ENCODE data around the gene FLRT1.
A peak's percentile ranks its signal among the peaks of the same experiment; 100 is the strongest.

The FLRT1 gene

GRCh38 chr11:64036087-64037026, 626 bp downstream of the FLRT1 start:
- DNase-seq (ENCODE audit: low read depth): no peak
- TF ChIP-seq CTCF (IDR thresholded peaks at IDR 0.05; ENCODE audit: control insufficient read depth, insufficient read depth, low read depth, low read length, missing control alignments): no peak

GRCh38 chr11:64037027-64037634, 1.4 kb downstream of the FLRT1 start:
- no peak for DNase-seq (ENCODE audit: low read depth)
- H3K4me3 ChIP-seq (ENCODE audit: control insufficient read depth, low read depth, low read length): no peak overlapping the region
- no peak for TF ChIP-seq CTCF (IDR thresholded peaks at IDR 0.05; ENCODE audit: control insufficient read depth, insufficient read depth, low read depth, low read length, missing control alignments)

More at GRCh38 chr11:64036087-64037026, 626 bp downstream of the FLRT1 start:
- peak overlapping the region; percentile 40 for H3K4me3 ChIP-seq (ENCODE audit: control insufficient read depth, low read depth, low read length)

GRCh38 chr11:64038500-64038899, 2.8 kb downstream of the FLRT1 start:
- H3K4me3 ChIP-seq (ENCODE audit: control insufficient read depth, low read depth, low read length): no peak overlapping the region
- TF ChIP-seq CTCF (IDR thresholded peaks at IDR 0.05; ENCODE audit: control insufficient read depth, insufficient read depth, low read depth, low read length, missing control alignments): no peak
- no peak for DNase-seq (ENCODE audit: low read depth)

GRCh38 chr11:64039012-64039665, 3.4 kb downstream of the FLRT1 start:
- TF ChIP-seq CTCF (IDR thresholded peaks at IDR 0.05; ENCODE audit: control insufficient read depth, insufficient read depth, low read depth, low read length, missing control alignments): no peak
- no peak for DNase-seq (ENCODE audit: low read depth)
- no peak overlapping the region for H3K4me3 ChIP-seq (ENCODE audit: control insufficient read depth, low read depth, low read length)

GRCh38 chr11:64040684-64041322, 5.1 kb downstream of the FLRT1 start:
- no peak overlapping the region for H3K4me3 ChIP-seq (ENCODE audit: control insufficient read depth, low read depth, low read length)
- no peak for DNase-seq (ENCODE audit: low read depth)
- peak; percentile 47 for TF ChIP-seq CTCF (IDR thresholded peaks at IDR 0.05; ENCODE audit: control insufficient read depth, insufficient read depth, low read depth, low read length, missing control alignments)

- H3K4me3 ChIP-seq (ENCODE audit: control insufficient read depth, low read depth, low read length): no peak overlapping the region
- no peak for TF ChIP-seq CTCF (IDR thresholded peaks at IDR 0.05; ENCODE audit: control insufficient read depth, insufficient read depth, low read depth, low read length, missing control alignments)
- DNase-seq (ENCODE audit: low read depth): no peak
Observed at GRCh38 chr11:64041846-64042245, 6.1 kb downstream of the FLRT1 start.
